CD1c-positive myeloid dendritic cell (primary cell): ENCODE data around the gene ZNF79.

Source experiments
- DNase-seq: peaks from one replicate; pipeline ENCODE4 v3.0.0-alpha.2; 2016; ENCODE audit errors: extremely low spot score

ZNF79 gene

GRCh38 chr9:127423934-127424675, at the start of gene ZNF79:
ZNF79 (plus strand) TSS chr9:127424382; CDS start chr9:127424788, 406 bp downstream.
- peak; percentile 94 for DNase-seq

- DNase-seq = no peak
Observed at GRCh38 chr9:127380479-127380878, 43.7 kb upstream of the ZNF79 start.

GRCh38 chr9:127382541-127382940, 41.6 kb upstream of the ZNF79 start:
- no peak for DNase-seq

GRCh38 chr9:127384016-127384730, 40.0 kb upstream of the ZNF79 start:
- DNase-seq = no peak

GRCh38 chr9:127384901-127385300, 39.3 kb upstream of the ZNF79 start:
- no peak for DNase-seq

- no peak for DNase-seq
Observed at GRCh38 chr9:127386249-127386648, 37.9 kb upstream of the ZNF79 start.

- no peak for DNase-seq
Observed at GRCh38 chr9:127386981-127387380, 37.2 kb upstream of the ZNF79 start.

GRCh38 chr9:127388037-127388855, 35.9 kb upstream of the ZNF79 start:
- peak; percentile 73 for DNase-seq

GRCh38 chr9:127388856-127389238, 35.3 kb upstream of the ZNF79 start:
- DNase-seq = no peak

- DNase-seq = no peak
Observed at GRCh38 chr9:127389381-127390247, 34.6 kb upstream of the ZNF79 start.

- DNase-seq = no peak
Observed at GRCh38 chr9:127390248-127390545, 34.0 kb upstream of the ZNF79 start.

GRCh38 chr9:127390563-127390962, 33.6 kb upstream of the ZNF79 start:
- DNase-seq = no peak

- no peak for DNase-seq
Observed at GRCh38 chr9:127392166-127392565, 32.0 kb upstream of the ZNF79 start.

- DNase-seq = no peak
Observed at GRCh38 chr9:127392976-127393375, 31.2 kb upstream of the ZNF79 start.

GRCh38 chr9:127393645-127394044, 30.5 kb upstream of the ZNF79 start:
- no peak for DNase-seq

- DNase-seq = no peak
Observed at GRCh38 chr9:127395497-127396252, 28.5 kb upstream of the ZNF79 start.

- DNase-seq = no peak
Observed at GRCh38 chr9:127396253-127396807, 27.9 kb upstream of the ZNF79 start.

- peak; percentile 100 for DNase-seq
Observed at GRCh38 chr9:127396808-127397645, 27.2 kb upstream of the ZNF79 start, which contains the start of gene SLC2A8. SLC2A8 (plus strand) TSS chr9:127397169; CDS start chr9:127397231, 62 bp downstream.

GRCh38 chr9:127397646-127398274, 26.4 kb upstream of the ZNF79 start:
- peak; percentile 22 for DNase-seq
